ENCODE measurements around the gene PTCSC3. TPM values are rescaled to one million over a fixed set of nuclear protein-coding genes. Genes with fewer than 3 reads are reported as not detected.

PTCSC3 gene
- total RNA-seq, 2 donors from 2014 or later, result not detected

GRCh38 chr14:36215217-36215598, 38.7 kb upstream of the PTCSC3 start:
- Histone ChIP-seq H3K36me3 (ENCODE audit: control insufficient read depth, insufficient read depth, low read length) (no peaks in the 10 kb centered on the region), H3K4me3 (ENCODE audit: low read length) (peak overlapping the region; percentile 20), H3K27me3 (ENCODE audit: control insufficient read depth, insufficient read depth, low read length, poor library complexity, severe bottlenecking) (no peaks in the 10 kb centered on the region), H3K27ac (ENCODE audit: low read depth, low read length) (no peak overlapping the region), H3K9me3 (ENCODE audit: control insufficient read depth, low read length) (no peaks in the 10 kb centered on the region), H3K9ac (ENCODE audit: extremely low read depth, low read length, poor library complexity, severe bottlenecking) (no peak overlapping the region), H3K4me1 (ENCODE audit: control insufficient read depth, insufficient read depth, low read length) (peaks cover 20% of the 10 kb centered on the region)
- 55 to 62% methylated on average over 2 to 3 of the region's 3 CpGs for WGBS, 2 experiments (ENCODE audit: insufficient coverage in 1 of 2, insufficient read length in 1 of 2)
- Mint-ChIP-seq H3K27ac (peak overlapping the region; percentile 8), H3K4me3 (peak overlapping the region; percentile 25), H3K27me3 (ENCODE audit: insufficient read depth) (peaks cover 33% of the 10 kb centered on the region), H3K36me3 (ENCODE audit: low read depth) (no peaks in the 10 kb centered on the region), H3K9me3 (no peaks in the 10 kb centered on the region), H3K4me1 (peaks cover 46% of the 10 kb centered on the region)
- no peak for TF ChIP-seq CTCF (conservative IDR thresholded peaks at IDR 0.05)
- no peak for DNase-seq

- Mint-ChIP-seq H3K4me1 (peaks cover 52% of the 10 kb centered on the region), H3K36me3 (ENCODE audit: low read depth) (no peaks in the 10 kb centered on the region), H3K27ac (peak overlapping the region; percentile 8), H3K9me3 (no peaks in the 10 kb centered on the region), H3K4me3 (peak overlapping the region; percentile 25), H3K27me3 (ENCODE audit: insufficient read depth) (peaks cover 35% of the 10 kb centered on the region)
- peaks cover 20% of the 10 kb centered on the region for H3K4me1 ChIP-seq (ENCODE audit: control insufficient read depth, insufficient read depth, low read length)
- DNase-seq, result no peak
- no peaks in the 10 kb centered on the region for H3K9me3 ChIP-seq (ENCODE audit: control insufficient read depth, low read length)
- no peaks in the 10 kb centered on the region for H3K27me3 ChIP-seq (ENCODE audit: control insufficient read depth, insufficient read depth, low read length, poor library complexity, severe bottlenecking)
- H3K27ac ChIP-seq (ENCODE audit: low read depth, low read length), result no peak overlapping the region
- H3K4me3 ChIP-seq (ENCODE audit: low read length), result peak overlapping the region; percentile 20
- WGBS, 2 experiments (ENCODE audit: insufficient coverage in 1 of 2, insufficient read length in 1 of 2), result 76 to 79% methylated on average over 3 to 5 of the region's 5 CpGs
- H3K9ac ChIP-seq (ENCODE audit: extremely low read depth, low read length, poor library complexity, severe bottlenecking), result no peak overlapping the region
- TF ChIP-seq CTCF (conservative IDR thresholded peaks at IDR 0.05), result no peak
- H3K36me3 ChIP-seq (ENCODE audit: control insufficient read depth, insufficient read depth, low read length), result no peaks in the 10 kb centered on the region
Observed at GRCh38 chr14:36214476-36215216, 38.1 kb upstream of the PTCSC3 start.

GRCh38 chr14:36212987-36213386, 36.5 kb upstream of the PTCSC3 start:
- 100% methylated on average over 1 of the region's 3 CpGs; no CpG with 5 or more reads in 1 of the 2 experiments for WGBS, 2 experiments (ENCODE audit: insufficient coverage in 1 of 2, insufficient read length in 1 of 2)
- Mint-ChIP-seq H3K36me3 (ENCODE audit: low read depth) (no peaks in the 10 kb centered on the region), H3K9me3 (no peaks in the 10 kb centered on the region), H3K27me3 (ENCODE audit: insufficient read depth) (peaks cover 32% of the 10 kb centered on the region), H3K4me1 (peaks cover 62% of the 10 kb centered on the region), H3K27ac (no peak overlapping the region), H3K4me3 (no peak overlapping the region)
- no peak for TF ChIP-seq CTCF (conservative IDR thresholded peaks at IDR 0.05)
- no peak overlapping the region for H3K4me3 ChIP-seq (ENCODE audit: low read length)
- no peaks in the 10 kb centered on the region for H3K27me3 ChIP-seq (ENCODE audit: control insufficient read depth, insufficient read depth, low read length, poor library complexity, severe bottlenecking)
- no peak overlapping the region for H3K27ac ChIP-seq (ENCODE audit: low read depth, low read length)
- H3K36me3 ChIP-seq (ENCODE audit: control insufficient read depth, insufficient read depth, low read length), result no peaks in the 10 kb centered on the region
- DNase-seq, result no peak
- H3K4me1 ChIP-seq (ENCODE audit: control insufficient read depth, insufficient read depth, low read length), result peaks cover 23% of the 10 kb centered on the region
- no peaks in the 10 kb centered on the region for H3K9me3 ChIP-seq (ENCODE audit: control insufficient read depth, low read length)
- H3K9ac ChIP-seq (ENCODE audit: extremely low read depth, low read length, poor library complexity, severe bottlenecking), result no peak overlapping the region

Measured in endodermal cell (in vitro differentiated cells).